Hematopoietic multipotent progenitor cell treated with erythropoietin and hydrocortisone succinate and interleukin-3 and kit ligand, for 6 days (in vitro differentiated cells): ENCODE measurements around the gene TMEM156.

Experiments
- DNase-seq: peaks from one replicate; pipeline ENCODE4 v3.0.0-alpha.2; 2015

The TMEM156 gene

GRCh38 chr4:38920677-38921076 lies 111.5 kb downstream of the TMEM156 start:
- no peak for DNase-seq

DNA sequence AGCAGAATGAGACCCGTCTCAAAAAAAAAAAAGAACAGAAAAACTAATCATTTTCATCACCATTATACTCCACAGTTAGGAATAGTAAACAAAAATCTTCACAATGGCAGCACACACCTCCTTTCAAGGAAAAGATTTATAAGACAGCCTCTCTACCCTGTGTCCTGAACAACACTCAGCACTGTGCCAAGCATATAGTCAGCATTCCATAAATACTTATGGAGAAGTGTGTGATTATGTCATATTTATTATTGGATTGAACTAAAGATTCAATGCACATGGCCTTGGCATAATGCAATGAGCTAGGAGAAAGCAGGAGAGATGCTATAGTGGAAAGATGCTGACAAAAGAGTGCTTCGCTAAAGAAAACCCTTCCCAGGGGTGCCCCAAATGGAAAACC lies 112.0 kb downstream of the TMEM156 start:
- no peak for DNase-seq

DNA sequence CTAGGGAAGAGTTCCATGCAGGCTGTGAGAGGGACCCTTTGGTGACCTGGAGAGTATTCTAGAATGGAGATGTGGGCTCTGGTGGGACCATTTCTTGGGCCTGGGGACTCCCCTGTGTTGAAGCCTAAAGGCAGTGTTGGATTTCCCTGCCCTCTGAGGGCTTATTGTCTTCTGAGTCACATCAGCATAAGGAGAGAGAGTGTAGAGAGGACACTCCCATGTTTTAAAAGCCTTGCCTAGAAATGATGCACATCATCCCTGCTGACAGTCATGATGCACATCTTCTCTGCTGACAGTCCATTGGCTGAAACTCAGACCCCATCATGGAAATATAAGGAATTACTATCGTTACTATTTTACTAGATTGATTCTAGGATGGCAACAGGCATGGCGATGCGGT lies 112.7 kb downstream of the TMEM156 start:
- no peak for DNase-seq

DNA sequence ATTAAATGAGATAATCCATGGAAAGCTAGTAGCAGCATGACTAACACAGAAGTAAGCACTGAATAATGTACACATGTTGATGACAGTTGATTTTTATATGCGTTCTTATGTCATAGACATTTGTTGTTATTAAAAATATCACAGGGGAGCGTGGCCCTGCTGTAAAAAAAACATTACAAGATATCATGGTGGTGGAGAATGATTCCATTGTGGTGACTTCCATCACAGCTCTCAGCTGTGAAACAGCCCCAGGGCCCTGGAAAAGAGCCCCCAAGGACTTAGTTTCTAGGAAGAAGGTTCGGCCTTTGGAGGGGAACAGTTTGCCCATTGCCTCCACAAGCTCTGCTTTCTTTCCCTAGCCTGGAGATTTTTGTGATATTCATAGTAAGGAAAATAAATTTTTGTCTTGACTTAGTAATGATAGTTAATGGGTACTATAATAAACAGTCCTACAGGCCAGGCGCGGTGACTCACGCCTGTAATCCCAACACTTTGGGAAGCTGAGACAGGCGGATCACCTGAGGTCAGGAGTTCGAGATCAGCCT lies 114.7 kb downstream of the TMEM156 start:
- no peak for DNase-seq
